ENCODE data around the gene MAST4. TPM values are rescaled to one million over a fixed set of nuclear protein-coding genes. Genes with fewer than 3 reads are reported as not detected.

Gene MAST4
- total and polyA plus RNA-seq, 2 of the 8 experiments (the other 6 are each of a cell fraction or from before 2014, with no cell fraction given): 1.5 to 2.6 TPM

GRCh38 chr5:66779528-66779927, 183.3 kb downstream of the MAST4 start:
- FAIRE-seq (no peak), DNase-seq (ENCODE audit: low read depth in 1 of 2, low spot score in 2 of 2) (no peak)
- Histone ChIP-seq H3K4ac (replicated peaks; ENCODE audit: insufficient read length, low read depth, low read length) (no peak overlapping the region), H2AK5ac (ENCODE audit: low read depth, low read length) (no peak overlapping the region), H3K23ac (ENCODE audit: insufficient read length) (no peak overlapping the region), H3K79me1 (ENCODE audit: low read depth, low read length) (no peaks in the 10 kb centered on the region), H3K36me3 (ENCODE audit: control insufficient read depth in 2 of 4, insufficient read depth in 4 of 4, low read length in 3 of 4) (no peaks in the 10 kb centered on the region), H4K91ac (replicated peaks; ENCODE audit: insufficient read length, low read length) (no peak overlapping the region), H3K27me3 (replicated peaks in 1 of 4; ENCODE audit: control insufficient read depth in 3 of 4, extremely low read depth in 1 of 4, insufficient read depth in 3 of 4, low read length in 3 of 4) (no peaks in the 10 kb centered on the region), H3K14ac (ENCODE audit: insufficient read length) (no peak overlapping the region), H2AFZ (ENCODE audit: low read length) (no peak overlapping the region), H2BK120ac (replicated peaks; ENCODE audit: low read depth, low read length) (no peak overlapping the region), H4K5ac (ENCODE audit: insufficient read length, low read depth, low read length) (no peak overlapping the region), H2BK5ac (ENCODE audit: low read depth, low read length) (no peak overlapping the region), H4K20me1 (replicated peaks in 1 of 2; ENCODE audit: control insufficient read depth in 1 of 2, insufficient read depth in 2 of 2, low read length in 2 of 2) (no peaks in the 10 kb centered on the region), H3K56ac (replicated peaks; ENCODE audit: insufficient read length, low read depth, low read length) (no peak overlapping the region), H3K9me3 (ENCODE audit: insufficient read depth in 2 of 2, low read depth in 1 of 2, low read length in 1 of 2) (no peaks in the 10 kb centered on the region), H2BK20ac (ENCODE audit: low read length) (no peak overlapping the region), H2BK12ac (ENCODE audit: low read depth, low read length) (no peak overlapping the region), H3K18ac (ENCODE audit: extremely low read depth, low read length) (no peak overlapping the region), H3K4me3 (ENCODE audit: extremely low read depth in 1 of 4, insufficient read depth in 2 of 4, low read depth in 3 of 4, low read length in 4 of 4) (no peak overlapping the region), H3K4me2 (ENCODE audit: insufficient read depth in 1 of 2, low read depth in 2 of 2, low read length in 2 of 2) (no peak overlapping the region), H3K23me2 (ENCODE audit: low read depth, low read length) (no peaks in the 10 kb centered on the region), H3K9ac (replicated peaks in 1 of 4; ENCODE audit: extremely low read depth in 1 of 4, low read depth in 3 of 4, low read length in 3 of 4) (no peak overlapping the region), H2BK15ac (ENCODE audit: low read length) (no peak overlapping the region), H3K79me2 (ENCODE audit: control insufficient read depth in 1 of 2, insufficient read depth in 2 of 2, low read length in 2 of 2) (no peaks in the 10 kb centered on the region), H3K27ac (ENCODE audit: low read depth, low read length) (no peak overlapping the region), H3K4me1 (replicated peaks in 1 of 4; ENCODE audit: control insufficient read depth in 3 of 4, insufficient read depth in 4 of 4, low read length in 3 of 4) (no peaks in the 10 kb centered on the region), H4K8ac (ENCODE audit: extremely low read depth, insufficient read depth, low read length) (no peak overlapping the region)
- no peak for TF ChIP-seq CTBP2 (IDR thresholded peaks at IDR 0.05; ENCODE audit: borderline replicate concordance, insufficient read depth, insufficient read length, low read length)
- TF ChIP-seq PHF8 (conservative IDR thresholded peaks at IDR 0.05; ENCODE audit: low read depth, low read length): no peak
- TF ChIP-seq CEBPB (IDR thresholded peaks at IDR 0.05; ENCODE audit: low read depth, low read length): no peak
- no peak for TF ChIP-seq POU5F1 (IDR thresholded peaks at IDR 0.05; ENCODE audit: low read depth, low read length)
- TF ChIP-seq ASH2L (IDR thresholded peaks at IDR 0.05; ENCODE audit: low read length): no peak
- no peak for TF ChIP-seq KDM5A (IDR thresholded peaks at IDR 0.05; ENCODE audit: low read length)
- no peak for TF ChIP-seq SP2 (IDR thresholded peaks at IDR 0.05; ENCODE audit: low read length)
- no peak for TF ChIP-seq TAF7 (optimal IDR thresholded peaks at IDR 0.05; ENCODE audit: borderline replicate concordance, low read depth, low read length)
- no peak for TF ChIP-seq RFX5 (IDR thresholded peaks at IDR 0.05; ENCODE audit: borderline replicate concordance, low read depth, low read length)
- TF ChIP-seq TCF12 (IDR thresholded peaks at IDR 0.05; ENCODE audit: low read depth, low read length): no peak
- TF ChIP-seq SUZ12 (IDR thresholded peaks at IDR 0.05; ENCODE audit: low read length): no peak
- TF ChIP-seq RXRA (IDR thresholded peaks at IDR 0.05; ENCODE audit: insufficient read depth, low read depth, low read length): no peak
- TF ChIP-seq MAX (IDR thresholded peaks at IDR 0.05): no peak
- ChIA-PET CTCF (ENCODE audit: partially characterized antibody) (no interaction called here), POLR2A (ENCODE audit: partially characterized antibody) (no interaction called here)
- WGBS, 2 experiments (ENCODE audit: extremely low coverage in 1 of 2, insufficient coverage in 1 of 2, insufficient read length in 1 of 2, insufficient replicate concordance in 2 of 2, low coverage in 1 of 2, low lambda C conversion rate in 2 of 2, missing lambda C conversion rate in 1 of 2): 87% methylated on average over 4 of the region's 4 CpGs; no CpG with 5 or more reads in 1 of the 2 experiments

Data from H1 (cell line).